K562 (cell line): ENCODE results near the gene CACNA1E. TPM values are rescaled to one million over a fixed set of nuclear protein-coding genes. Genes with fewer than 3 reads are reported as not detected.

ENCODE experiments used
- HNRNPUL1 ChIP-seq: fragments of 200-400 bp; formaldehyde crosslinking; IDR thresholded peaks from 2 replicates; pipeline ENCODE4 v1.6.1; 2017; ENCODE audit warnings: low read length
- KLF6 ChIP-seq: fragments of 250-450 bp; sonication (Bioruptor Pico); IDR thresholded peaks from 2 replicates; pipeline ENCODE4 v1.4.0; 2020; ENCODE audit warnings: mild to moderate bottlenecking, moderate library complexity, borderline replicate concordance
- MITF ChIP-seq: IDR thresholded peaks from 2 replicates; pipeline ENCODE4 v1.6.1; 2014; ENCODE audit warnings: antibody characterized with exemption
- REST ChIP-seq, 2 experiments: fragments of 450-650 bp; formaldehyde crosslinking in 1 of 2; IDR thresholded peaks; 2 replicates each; pipeline versions ENCODE4 v1.4.0 to v1.6.1; 2014 to 2020; ENCODE audit warnings: mild to moderate bottlenecking in 2 of 2, borderline replicate concordance in 1 of 2, low read depth in 1 of 2
- polyA plus RNA-seq, 8 experiments: library from polyadenylated mRNA; depleted of rRNA in 4 of 8; stranded (reverse) in 5 of 8; unstranded in 3 of 8; fragments of >200 nt; fragmentation: Nextera tagmentation in 2 of 8; fragmentation: Illumina TruSeq in 1 of 8; extraction: Ambion mirVana in 2 of 8; extraction: Trizol in 1 of 8; gene quantifications; 2 replicates each; pipeline versions ENCODE4 v1.2.1 to v1.2.3, GENCODE V29; 2011 to 2014; ENCODE audit warnings: inconsistent platforms in 1 of 8, missing spikeins in 1 of 8
- total RNA-seq, 7 experiments: library from RNA; depleted of rRNA in 6 of 7; stranded (reverse); fragments of >200 nt in 6 of 7; fragmentation: Illumina TruSeq in 2 of 7; extraction: Trizol in 2 of 7; gene quantifications; 2 replicates each; pipeline versions ENCODE4 v1.2.1 to v1.2.3, GENCODE V29; 2011 to 2021; ENCODE audit warnings: low replicate concordance in 1 of 7

The CACNA1E gene
- total and polyA plus RNA-seq, 9 of the 15 experiments (the other 6 are each of a cell fraction or from before 2014, with no cell fraction given): under 0.01 to 0.04 TPM; not detected in 7

GRCh38 chr1:181801617-181802016 is 318.3 kb downstream of the CACNA1E start (continued):
- no peak for TF ChIP-seq REST (IDR thresholded peaks at IDR 0.05; ENCODE audit: borderline replicate concordance)
- no peak for TF ChIP-seq REST (CRISPR knock-in tag; IDR thresholded peaks at IDR 0.05; ENCODE audit: low read depth)
- no peak for TF ChIP-seq HNRNPUL1
- TF ChIP-seq MITF: no peak
- TF ChIP-seq KLF6 (CRISPR knock-in tag): no peak
